Activated CD8-positive, alpha-beta memory T cell treated with anti-CD3 and anti-CD28 coated beads, Interleukin-2, amount 10 ng/mL, durations not matched to agents 7 days and 5 days (primary cell): Measurements from ENCODE around the gene FADS1. TPM values are rescaled to one million over a fixed set of nuclear protein-coding genes. Genes with fewer than 3 reads are reported as not detected.
A peak's percentile ranks its signal among the peaks of the same experiment; 100 is the strongest.

ENCODE experiments used
- ATAC-seq: fragments of 150-1000 bp; cut with Tn5 transposase; one replicate; pipeline ENCODE4 v1.10.0; 2021; ENCODE audit warnings: moderate library complexity
- CTCF ChIA-PET: fragments of 350-600 bp; sonication (Branson Sonifier 250); formaldehyde crosslinking; loops from one replicate; lab custom pipeline; 2021; ENCODE audit warnings: antibody characterized with exemption; lab: Charles Lee
- DNase-seq: peaks from one replicate; pipeline ENCODE4 v3.0.0-alpha.2; 2020
- H3K27ac Mint-ChIP-seq: one replicate; pipeline ENCODE4 v1.8.0; 2021; ENCODE audit warnings: mild to moderate bottlenecking, mixed read lengths
- H3K27me3 Mint-ChIP-seq: one replicate; pipeline ENCODE4 v1.8.0; 2021; ENCODE audit warnings: mixed read lengths
- H3K36me3 Mint-ChIP-seq: one replicate; pipeline ENCODE4 v1.8.0; 2021; ENCODE audit warnings: mild to moderate bottlenecking, mixed read lengths
- H3K4me1 Mint-ChIP-seq: one replicate; pipeline ENCODE4 v1.8.0; 2021; ENCODE audit warnings: mixed read lengths
- H3K4me3 Mint-ChIP-seq: one replicate; pipeline ENCODE4 v1.8.0; 2021; ENCODE audit warnings: mild to moderate bottlenecking, moderate library complexity, mixed read lengths
- H3K9me3 Mint-ChIP-seq: one replicate; pipeline ENCODE4 v1.8.0; 2022; ENCODE audit warnings: low read depth, mixed read lengths
- total RNA-seq, 2 experiments: library from RNA; stranded (reverse); gene quantifications; one replicate each; pipeline ENCODE4 v1.2.3, GENCODE V29; 2021

FADS1 gene
- total RNA-seq, 2 experiments from 2014 or later, result 33.8 to 35.4 TPM

DNA sequence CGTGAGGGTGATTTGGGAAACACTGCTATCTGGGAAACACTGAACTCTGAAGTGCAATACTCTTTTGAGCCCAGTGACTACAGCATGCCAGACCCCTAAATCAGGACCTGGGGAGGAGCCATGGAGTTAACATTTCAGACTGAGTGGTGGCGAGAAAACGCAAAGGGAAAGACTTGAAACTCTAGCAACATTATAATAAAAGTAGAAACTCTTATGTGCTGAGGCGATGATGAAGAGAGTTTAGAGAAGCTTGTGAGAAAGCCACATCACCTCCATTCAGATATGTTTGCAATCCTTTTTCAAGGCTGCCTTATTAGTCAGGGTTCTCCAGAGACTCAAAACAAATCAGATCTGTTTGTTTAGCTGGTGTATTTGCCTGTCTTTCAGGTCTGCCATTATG, 22.2 kb downstream of the FADS1 start:
- Mint-ChIP-seq H3K4me3 (peak overlapping the region; percentile 8), H3K4me1 (peaks cover 55% of the 10 kb centered on the region), H3K27ac (no peak overlapping the region), H3K9me3 (no peaks in the 10 kb centered on the region), H3K27me3 (no peaks in the 10 kb centered on the region), H3K36me3 (peaks cover 59% of the 10 kb centered on the region)
- CTCF ChIA-PET, result interaction anchor here (1.2 to 13.1 kb wide), 3 partner anchors 11 to 34 kb away, joined by 3 to 173 read pairs (median 6); partner anchors contain the start of genes FADS1 and FADS2
- DNase-seq (no peak), ATAC-seq (no peak)

DNA sequence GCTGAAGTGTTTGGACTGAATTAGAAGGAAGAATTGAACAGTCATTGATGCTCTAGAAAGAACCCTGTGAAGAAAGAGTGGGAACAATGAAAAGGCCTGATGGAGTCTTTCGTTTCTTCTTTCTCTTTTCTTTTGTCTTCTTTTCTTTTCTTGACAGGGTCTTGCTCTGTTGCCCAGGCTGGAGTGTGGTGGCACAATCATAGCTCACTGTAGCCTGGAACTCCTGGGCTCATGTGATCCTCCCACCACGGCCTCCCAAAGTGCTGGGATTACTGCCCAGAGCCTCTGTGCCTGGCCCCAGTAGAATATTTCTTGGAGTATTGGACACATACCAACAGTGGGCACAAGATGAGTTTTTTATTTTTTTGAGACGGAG, 23.0 kb downstream of the FADS1 start:
- no peaks in the 10 kb centered on the region for H3K9me3 Mint-ChIP-seq
- DNase-seq, result no peak
- CTCF ChIA-PET, result interaction anchor here (0.6 to 13.1 kb wide), 9 partner anchors 12 to 314 kb away, joined by 3 to 173 read pairs (median 8); partner anchors contain the start of genes FADS1, FADS2 and FADS3
- H3K4me1 Mint-ChIP-seq, result peaks cover 50% of the 10 kb centered on the region
- H3K4me3 Mint-ChIP-seq, result peak overlapping the region; percentile 90
- no peaks in the 10 kb centered on the region for H3K27me3 Mint-ChIP-seq
- ATAC-seq, result no peak
- peaks cover 54% of the 10 kb centered on the region for H3K36me3 Mint-ChIP-seq
- peak overlapping the region; percentile 100 for H3K27ac Mint-ChIP-seq

DNA sequence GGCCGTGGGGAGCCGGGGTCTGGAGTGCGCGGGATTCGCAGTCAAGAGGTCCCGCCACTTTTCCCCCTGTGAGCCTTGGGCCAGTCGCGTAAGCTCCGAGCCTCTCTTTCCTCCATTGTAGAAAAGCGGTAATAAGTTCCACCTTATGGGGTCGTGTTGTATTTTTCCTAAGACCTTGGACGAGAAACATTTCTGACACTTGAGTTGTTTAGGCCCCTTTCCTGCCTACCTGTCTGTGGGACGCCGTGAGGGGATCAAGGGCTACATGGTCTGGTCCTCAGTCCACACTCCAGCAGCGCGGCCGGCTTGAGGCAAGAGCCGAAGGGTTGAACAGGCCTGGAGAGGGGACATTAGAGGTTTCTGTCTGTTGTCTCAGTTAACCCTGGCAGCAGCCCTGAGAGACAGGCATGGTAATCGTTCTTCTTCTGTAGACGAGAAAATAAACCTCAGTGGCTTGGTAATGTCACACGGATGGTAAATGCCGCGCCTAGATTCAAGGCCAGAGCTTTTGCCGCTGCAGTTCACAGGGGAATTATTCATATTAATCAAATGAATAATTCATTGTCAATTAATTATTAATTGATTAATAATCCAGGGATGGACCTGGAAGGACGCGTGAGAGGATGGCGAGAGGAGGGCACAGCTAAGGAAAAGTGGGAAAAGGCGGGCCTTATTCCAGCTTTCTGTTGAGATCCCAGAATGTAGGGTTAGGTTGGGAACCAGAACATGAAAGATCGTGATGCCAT, 23.5 kb downstream of the FADS1 start:
- Mint-ChIP-seq H3K9me3 (no peaks in the 10 kb centered on the region), H3K36me3 (peaks cover 50% of the 10 kb centered on the region), H3K4me3 (peak overlapping the region; percentile 90), H3K27ac (peak overlapping the region; percentile 100), H3K27me3 (no peaks in the 10 kb centered on the region), H3K4me1 (peaks cover 48% of the 10 kb centered on the region)
- CTCF ChIA-PET, result interaction anchor here (0.6 to 13.1 kb wide), 15 partner anchors 8 to 314 kb away, joined by 3 to 173 read pairs (median 6); partner anchors contain the start of genes FADS1 and FADS3
- DNase-seq, result no peak
- ATAC-seq, result peak; percentile 38

DNA sequence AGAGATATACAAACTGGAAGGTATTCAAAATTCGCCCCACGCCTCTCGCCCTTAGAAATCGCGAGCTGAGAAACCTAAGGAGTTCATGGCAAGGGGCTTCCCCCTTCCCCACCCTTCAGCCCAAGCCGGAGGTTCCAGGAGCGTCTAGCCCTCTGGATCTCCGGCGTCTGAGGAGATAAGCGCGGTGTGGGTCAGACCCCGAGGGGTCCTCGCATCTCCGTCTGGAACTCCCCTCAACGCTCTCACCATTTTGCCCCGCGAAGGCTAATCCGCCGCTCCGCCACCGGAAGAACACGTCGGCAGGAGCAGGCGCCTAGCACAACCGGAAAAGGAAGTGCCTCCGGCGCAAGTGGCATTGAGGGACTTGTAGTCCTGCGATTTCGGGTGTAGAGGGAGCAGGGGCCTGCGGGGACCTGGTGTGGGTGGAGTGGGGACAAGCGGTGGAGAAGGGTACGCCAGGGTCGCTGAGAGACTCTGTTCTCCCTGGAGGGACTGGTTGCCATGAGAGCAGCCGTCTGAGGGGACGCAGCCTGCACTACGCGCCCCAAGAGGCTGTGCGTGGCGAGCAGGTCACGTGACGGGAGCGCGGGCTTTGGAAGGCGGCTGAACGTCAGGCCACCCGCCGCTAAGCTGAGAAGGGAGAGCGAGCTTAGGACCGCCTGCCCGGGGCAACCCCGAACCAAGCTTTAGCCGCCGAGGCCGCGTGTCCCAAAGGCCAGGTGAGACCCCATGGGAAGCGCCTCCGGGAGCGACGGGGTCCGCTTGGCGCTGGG, 24.3 kb downstream of the FADS1 start, which contains the start of the genes FEN1 and TMEM258:
Gene FEN1, plus strand, starts transcription at position 602 of the 773 bp plus-strand sequence. CDS start 2,451 bp downstream, outside the sequence.
Gene TMEM258, minus strand, starts transcription at position 290 of the 773 bp plus-strand sequence. Its CDS starts 41 bp downstream, at position 249.
- H3K27me3 Mint-ChIP-seq, result no peaks in the 10 kb centered on the region
- peaks cover 47% of the 10 kb centered on the region for H3K4me1 Mint-ChIP-seq
- H3K9me3 Mint-ChIP-seq, result no peaks in the 10 kb centered on the region
- DNase-seq (peak; percentile 94), ATAC-seq (peak; percentile 93)
- H3K36me3 Mint-ChIP-seq, result peaks cover 48% of the 10 kb centered on the region
- CTCF ChIA-PET, result interaction anchor here (1.0 to 13.1 kb wide), 16 partner anchors 9 to 315 kb away, joined by 3 to 173 read pairs (median 6); partner anchors contain the start of genes FADS1 and FADS3
- peak within 1 kb of the TSS; percentile 90 for H3K4me3 Mint-ChIP-seq
- H3K27ac Mint-ChIP-seq, result peak within 1 kb of the TSS; percentile 100

DNA sequence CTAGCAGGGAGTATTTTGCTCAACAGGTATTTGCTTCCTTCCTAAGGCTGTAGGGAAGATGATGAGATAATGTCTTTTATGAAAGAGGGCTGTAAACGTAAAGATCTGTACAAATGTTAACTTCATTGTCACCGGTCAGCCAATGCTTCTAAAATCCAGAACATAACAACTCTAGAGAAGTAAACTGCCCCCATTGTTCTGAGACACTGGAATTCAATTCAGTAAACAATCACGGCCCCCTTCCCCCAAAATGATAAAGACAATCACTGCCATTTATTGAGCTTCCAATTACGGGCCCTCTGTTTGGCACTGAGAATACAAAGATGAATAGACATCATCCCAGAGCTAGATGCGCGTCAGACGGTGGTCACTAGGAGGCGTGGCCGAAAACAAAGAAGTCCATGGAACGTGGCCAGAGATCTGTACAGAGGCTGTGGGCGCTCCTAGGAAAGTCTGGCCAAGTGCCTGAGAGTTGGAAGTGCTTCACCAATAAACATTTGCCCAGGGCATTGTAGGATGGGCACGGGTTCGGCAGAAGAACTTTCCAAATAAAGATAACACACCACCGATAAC, 25.0 kb downstream of the FADS1 start:
- DNase-seq, result peak; percentile 79
- peak; percentile 32 for ATAC-seq
- Mint-ChIP-seq H3K27me3 (no peaks in the 10 kb centered on the region), H3K4me1 (peaks cover 40% of the 10 kb centered on the region), H3K4me3 (peak overlapping the region; percentile 90), H3K36me3 (peaks cover 42% of the 10 kb centered on the region), H3K9me3 (no peaks in the 10 kb centered on the region), H3K27ac (peak overlapping the region; percentile 100)
- CTCF ChIA-PET, result interaction anchor here (1.3 to 13.1 kb wide), 10 partner anchors 20 to 316 kb away, joined by 3 to 173 read pairs (median 9); partner anchors contain the start of genes FADS1 and FADS3

DNA sequence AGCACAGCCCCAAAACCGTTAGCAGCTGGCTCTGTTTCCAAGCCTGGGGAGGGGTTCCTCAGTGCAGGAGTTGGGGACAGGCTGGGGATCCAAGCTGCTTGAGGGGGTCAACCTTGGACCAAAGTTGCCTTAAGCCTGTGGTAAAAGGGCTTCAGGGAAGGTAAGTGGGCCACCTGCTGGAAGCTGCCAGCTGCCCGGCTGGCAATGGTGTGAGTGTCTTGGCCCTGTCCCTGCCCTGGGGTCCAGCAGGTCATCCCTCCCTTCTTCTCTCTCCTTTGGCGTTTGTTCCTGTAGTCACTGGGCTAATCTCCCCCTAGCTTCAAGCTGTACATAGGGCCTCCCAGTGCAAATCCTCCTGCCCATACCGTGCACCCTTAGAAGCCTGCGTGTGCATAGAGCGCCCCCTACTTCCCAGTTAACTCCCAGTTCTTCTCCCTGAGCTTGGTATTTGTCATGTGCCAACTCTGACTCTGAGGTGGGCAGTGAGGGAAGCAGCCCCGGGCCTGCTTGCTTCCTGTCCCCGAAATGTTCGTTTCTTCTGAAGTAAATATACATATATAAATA, 28.8 kb downstream of the FADS1 start:
- no peak overlapping the region for H3K27ac Mint-ChIP-seq
- CTCF ChIA-PET, result interaction anchor here (1.0 to 1.9 kb wide), 8 partner anchors 10 to 294 kb away, joined by 3 to 7 read pairs (median 5); no protein-coding TSS in a partner anchor
- no peaks in the 10 kb centered on the region for H3K9me3 Mint-ChIP-seq
- H3K27me3 Mint-ChIP-seq, result no peaks in the 10 kb centered on the region
- peaks cover 16% of the 10 kb centered on the region for H3K36me3 Mint-ChIP-seq
- DNase-seq, result peak; percentile 49
- no peak overlapping the region for H3K4me3 Mint-ChIP-seq
- ATAC-seq, result no peak
- H3K4me1 Mint-ChIP-seq, result peaks cover 11% of the 10 kb centered on the region

DNA sequence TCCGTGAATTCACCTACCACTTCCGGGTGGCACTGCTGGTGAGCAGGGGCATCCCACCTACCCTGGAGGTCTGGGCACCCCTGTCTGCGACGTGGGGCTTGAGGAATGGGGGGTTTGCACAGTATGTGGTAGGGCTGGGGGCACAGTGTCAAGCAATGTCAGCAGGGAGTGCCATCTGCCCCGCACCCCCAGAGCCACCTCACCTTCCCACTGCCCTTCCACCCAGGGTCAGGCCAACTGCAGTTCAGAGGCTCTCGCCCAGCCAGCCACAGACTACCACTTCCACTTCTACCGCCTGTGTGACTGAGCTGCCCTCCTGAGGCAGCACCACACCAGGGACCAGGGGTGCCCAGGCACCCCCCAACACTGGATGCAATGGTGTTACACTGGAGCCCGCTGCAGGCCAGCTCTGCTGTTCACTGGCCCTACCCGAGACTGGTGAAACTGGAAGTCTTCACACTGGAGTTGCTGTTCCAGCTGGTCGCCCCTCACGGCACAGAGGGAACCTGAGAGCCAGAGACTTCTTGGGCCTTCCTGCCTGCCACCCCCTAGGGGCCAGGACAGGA, 30.9 kb downstream of the FADS1 start:
- no peaks in the 10 kb centered on the region for H3K27me3 Mint-ChIP-seq
- CTCF ChIA-PET, result interaction anchor here (0.7 to 1.0 kb wide), 3 partner anchors 36 to 296 kb away, joined by 3 to 5 read pairs (median 4); no protein-coding TSS in a partner anchor
- H3K36me3 Mint-ChIP-seq, result peaks cover 7% of the 10 kb centered on the region
- no peak overlapping the region for H3K4me3 Mint-ChIP-seq
- DNase-seq, result no peak
- no peak overlapping the region for H3K27ac Mint-ChIP-seq
- H3K9me3 Mint-ChIP-seq, result no peaks in the 10 kb centered on the region
- H3K4me1 Mint-ChIP-seq, result peaks cover 5% of the 10 kb centered on the region
- ATAC-seq, result no peak

DNA sequence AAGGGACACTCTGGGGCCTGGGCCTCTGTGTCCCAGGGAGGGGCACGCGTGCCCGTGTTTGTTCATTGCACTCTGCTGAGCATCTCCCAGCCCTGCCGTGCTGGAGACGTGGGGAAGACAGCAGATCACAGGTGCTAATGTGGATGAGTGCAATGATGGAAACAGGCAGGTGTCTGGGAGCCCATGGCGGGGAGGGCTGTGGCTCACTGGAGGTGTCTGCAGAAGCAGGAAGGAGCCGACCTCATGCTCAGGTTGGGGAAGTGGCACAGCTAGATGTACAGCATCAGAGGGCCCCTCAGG, 32.3 kb downstream of the FADS1 start:
- no peaks in the 10 kb centered on the region for H3K36me3 Mint-ChIP-seq
- ATAC-seq (no peak), DNase-seq (no peak)
- no peaks in the 10 kb centered on the region for H3K9me3 Mint-ChIP-seq
- CTCF ChIA-PET, result no interaction called here
- no peaks in the 10 kb centered on the region for H3K4me1 Mint-ChIP-seq
- no peaks in the 10 kb centered on the region for H3K27me3 Mint-ChIP-seq
- no peak overlapping the region for H3K4me3 Mint-ChIP-seq
- peak overlapping the region; percentile 11 for H3K27ac Mint-ChIP-seq

DNA sequence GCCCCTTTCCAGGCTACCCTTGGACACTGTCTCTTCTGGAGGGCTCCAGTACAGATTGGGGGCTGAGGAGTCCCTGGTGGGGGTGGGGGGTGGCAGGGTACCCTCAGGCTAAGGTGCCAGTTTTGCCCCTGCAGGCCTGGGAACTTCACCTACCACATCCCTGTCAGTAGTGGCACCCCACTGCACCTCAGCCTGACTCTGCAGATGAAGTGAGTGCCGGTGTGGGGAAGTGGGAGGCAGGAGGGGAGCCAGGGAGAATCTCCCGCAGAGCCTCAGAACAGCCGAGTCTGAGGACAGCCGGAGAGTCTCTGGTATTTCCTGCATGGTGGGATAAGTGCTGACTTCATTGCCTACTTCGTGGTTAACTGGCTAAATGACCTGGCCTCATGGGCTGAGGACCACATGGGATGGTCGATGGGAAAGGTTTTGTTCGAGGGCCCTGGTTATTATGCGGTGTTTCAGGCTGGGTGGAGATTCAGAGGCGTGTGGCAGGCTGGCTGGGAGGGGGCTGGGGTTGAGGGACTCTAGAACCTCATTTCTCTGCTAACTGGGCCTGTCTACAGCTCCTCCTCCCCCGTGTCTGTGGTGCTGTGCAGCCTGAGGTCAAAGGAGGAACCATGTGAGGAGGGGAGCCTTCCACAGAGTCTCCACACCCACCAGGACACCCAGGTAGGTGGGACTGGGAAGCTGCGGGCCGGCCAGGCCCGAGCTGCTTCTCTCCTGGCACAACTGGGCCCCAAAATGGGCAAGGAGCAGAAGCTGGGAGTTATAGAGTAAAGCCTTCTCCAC, 32.9 kb downstream of the FADS1 start:
- Mint-ChIP-seq H3K27me3 (no peaks in the 10 kb centered on the region), H3K9me3 (no peaks in the 10 kb centered on the region), H3K4me1 (no peaks in the 10 kb centered on the region), H3K36me3 (no peaks in the 10 kb centered on the region), H3K27ac (no peak overlapping the region), H3K4me3 (no peak overlapping the region)
- ATAC-seq, result no peak
- CTCF ChIA-PET, result no interaction called here
- no peak for DNase-seq

DNA sequence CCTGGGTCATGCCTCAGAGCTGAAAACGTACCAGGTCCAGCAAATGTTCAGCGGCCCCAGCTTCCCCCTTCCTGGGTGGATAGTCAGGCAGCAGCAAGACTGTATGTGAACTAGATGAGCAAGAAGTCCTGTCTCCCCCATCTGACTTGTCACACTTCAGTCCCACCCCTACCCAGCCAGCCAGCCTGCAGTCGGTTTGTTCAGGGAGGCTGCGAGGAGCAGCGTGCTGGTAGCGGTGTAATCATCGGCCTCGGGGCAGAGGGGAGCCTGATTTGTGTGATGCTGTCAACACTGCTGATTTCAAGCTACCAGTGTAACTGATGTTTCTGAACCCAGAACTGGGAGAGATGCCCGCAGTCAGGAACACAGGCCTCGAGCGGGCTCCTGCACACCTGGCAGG, 34.0 kb downstream of the FADS1 start:
- Mint-ChIP-seq H3K4me1 (peaks cover 3% of the 10 kb centered on the region), H3K9me3 (no peaks in the 10 kb centered on the region), H3K27ac (no peak overlapping the region), H3K4me3 (no peak overlapping the region), H3K27me3 (peaks cover 3% of the 10 kb centered on the region), H3K36me3 (no peaks in the 10 kb centered on the region)
- DNase-seq, result no peak
- CTCF ChIA-PET, result interaction anchor here (0.9 to 3.2 kb wide), 3 partner anchors 30 to 35 kb away, joined by 3 to 11 read pairs (median 3); no protein-coding TSS in a partner anchor
- ATAC-seq, result no peak

DNA sequence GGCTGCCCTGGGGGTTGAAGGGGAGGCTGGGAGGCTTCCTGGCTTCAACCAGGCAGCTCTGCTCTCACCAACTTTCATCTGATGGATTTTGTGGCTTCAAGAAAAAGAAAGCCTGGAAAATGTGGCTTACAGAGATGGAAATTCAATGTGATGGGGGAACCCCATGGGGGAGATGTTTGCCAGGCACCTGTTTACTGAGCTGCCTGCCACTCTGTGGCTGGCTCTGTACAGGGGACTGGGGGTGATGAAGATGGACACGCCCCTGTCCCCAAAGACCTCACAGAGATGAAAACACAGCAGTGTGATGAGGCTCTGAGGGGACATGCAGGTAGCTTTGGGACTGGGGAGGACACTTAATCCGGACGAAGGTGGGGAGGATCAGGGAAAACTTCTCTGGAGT, 34.5 kb downstream of the FADS1 start:
- ATAC-seq (no peak), DNase-seq (no peak)
- H3K27me3 Mint-ChIP-seq, result peaks cover 4% of the 10 kb centered on the region
- CTCF ChIA-PET, result interaction anchor here (0.9 to 3.2 kb wide), 3 partner anchors 30 to 35 kb away, joined by 3 to 11 read pairs (median 3); no protein-coding TSS in a partner anchor
- no peaks in the 10 kb centered on the region for H3K36me3 Mint-ChIP-seq
- no peaks in the 10 kb centered on the region for H3K9me3 Mint-ChIP-seq
- no peak overlapping the region for H3K4me3 Mint-ChIP-seq
- peaks cover 4% of the 10 kb centered on the region for H3K4me1 Mint-ChIP-seq
- H3K27ac Mint-ChIP-seq, result no peak overlapping the region

DNA sequence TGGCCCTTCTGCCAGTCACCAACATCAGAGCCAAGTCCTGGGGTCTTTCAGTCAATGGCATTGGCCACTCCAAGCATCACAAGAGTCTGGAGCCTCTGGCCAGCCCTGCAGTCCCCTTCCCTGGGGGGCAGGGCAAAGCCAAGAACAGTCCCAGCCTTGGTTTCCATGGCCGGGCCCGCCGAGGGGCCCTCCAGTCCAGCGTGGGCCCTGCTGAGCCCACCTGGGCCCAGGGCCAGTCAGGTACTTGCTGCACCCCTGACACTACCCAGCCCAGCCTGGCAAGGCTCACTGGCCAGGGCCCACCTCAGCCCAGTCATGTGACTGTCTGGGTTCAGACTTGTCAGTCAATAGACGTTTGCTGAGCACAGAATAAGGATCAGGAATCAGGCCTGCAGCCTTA, 35.2 kb downstream of the FADS1 start:
- ATAC-seq, result no peak
- CTCF ChIA-PET, result interaction anchor here (0.9 to 3.2 kb wide), 4 partner anchors 8 to 34 kb away, joined by 3 to 11 read pairs (median 4); no protein-coding TSS in a partner anchor
- no peak for DNase-seq
- Mint-ChIP-seq H3K9me3 (no peaks in the 10 kb centered on the region), H3K27me3 (peaks cover 5% of the 10 kb centered on the region), H3K27ac (no peak overlapping the region), H3K36me3 (no peaks in the 10 kb centered on the region), H3K4me1 (peaks cover 8% of the 10 kb centered on the region), H3K4me3 (no peak overlapping the region)
